ENCODE data around the gene PTGER1. TPM values are rescaled to one million over a fixed set of nuclear protein-coding genes. Genes with fewer than 3 reads are reported as not detected.

Gene PTGER1
- total and polyA plus RNA-seq, 2 donors (not counting 1 experiment from before 2014, with no cell fraction given), result 0.27 TPM; not detected in 1

- Histone ChIP-seq H3K79me2 (ENCODE audit: control insufficient read depth, insufficient read depth, low read length) (no peaks in the 10 kb centered on the region), H3K27ac (ENCODE audit: low read length in 2 of 2) (no peak overlapping the region), H3K9ac (ENCODE audit: low read length) (no peak overlapping the region), H3K9me3 (ENCODE audit: control extremely low read depth in 1 of 3, control insufficient read depth in 2 of 3, insufficient read depth in 1 of 3, low read length in 2 of 3) (peaks cover 0 to 3% (median 0%) of the 10 kb centered on the region in 3 donors), H3K36me3 (replicated peaks in 1 of 2; ENCODE audit: control extremely low read depth in 1 of 2, control insufficient read depth in 1 of 2, extremely low read depth in 1 of 2, insufficient read depth in 2 of 2, low read length in 1 of 2) (no peaks in the 10 kb centered on the region), H4K20me1 (ENCODE audit: control insufficient read depth, insufficient read depth, low read length, poor library complexity, severe bottlenecking) (no peaks in the 10 kb centered on the region), H3K4me3 (ENCODE audit: control extremely low read depth in 1 of 5, extremely low read depth in 1 of 5, insufficient read depth in 1 of 5, low read depth in 2 of 5, low read length in 4 of 5) (no peak overlapping the region), H3K4me1 (ENCODE audit: control insufficient read depth in 2 of 2, insufficient read depth in 2 of 2, low read length in 2 of 2) (peaks cover 5 to 10% of the 10 kb centered on the region in 2 donors), H3K27me3 (replicated peaks in 1 of 4; ENCODE audit: control extremely low read depth in 1 of 4, control insufficient read depth in 3 of 4, insufficient read depth in 4 of 4, low read length in 3 of 4) (peaks cover 0 to 3% (median 0%) of the 10 kb centered on the region in 4 experiments), H2AFZ (ENCODE audit: insufficient read depth, low read depth, low read length, poor library complexity, severe bottlenecking) (no peak overlapping the region), H3K4me2 (replicated peaks; ENCODE audit: low read depth, low read length, poor library complexity, severe bottlenecking) (no peak overlapping the region)
- WGBS (ENCODE audit: insufficient coverage), result 100% methylated on average over 1 of the region's 2 CpGs
- POLR2A ChIA-PET, result no interaction called here
- intact Hi-C loops (cut with micrococcal nuclease), result no loop called here
- Mint-ChIP-seq H3K4me3 (no peak overlapping the region), H3K9me3 (ENCODE audit: insufficient read depth) (no peaks in the 10 kb centered on the region), H3K27me3 (no peaks in the 10 kb centered on the region), H3K27ac (no peak overlapping the region), H3K4me1 (peaks cover 13% of the 10 kb centered on the region)
- CTCF ChIA-PET, result interaction anchor here (1.2 kb wide), 1 partner anchor 66 kb away, joined by 3 read pairs; no protein-coding TSS in a partner anchor
- TF ChIP-seq EZH2 (IDR thresholded peaks at IDR 0.05; ENCODE audit: borderline replicate concordance, insufficient read depth, low read depth, low read length, poor library complexity, severe bottlenecking) (no peak), CTCF (IDR thresholded peaks at IDR 0.05) (no peak)
- DNase-seq, result no peak
- no peak for ATAC-seq (ENCODE audit: low read depth)
Observed at GRCh38 chr19:14427461-14427860, 47.7 kb downstream of the PTGER1 start.

GRCh38 chr19:14425696-14426138 lies 49.4 kb downstream of the PTGER1 start:
- ChIA-PET CTCF (no interaction called here), POLR2A (no interaction called here)
- Histone ChIP-seq H3K4me1 (ENCODE audit: control insufficient read depth in 2 of 2, insufficient read depth in 2 of 2, low read length in 2 of 2) (no peaks in the 10 kb centered on the region), H3K9ac (ENCODE audit: low read length) (no peak overlapping the region), H3K9me3 (ENCODE audit: control extremely low read depth in 1 of 3, control insufficient read depth in 2 of 3, insufficient read depth in 1 of 3, low read length in 2 of 3) (no peaks in the 10 kb centered on the region), H3K4me3 (ENCODE audit: control extremely low read depth in 1 of 5, extremely low read depth in 1 of 5, insufficient read depth in 1 of 5, low read depth in 2 of 5, low read length in 4 of 5) (no peak overlapping the region), H3K79me2 (ENCODE audit: control insufficient read depth, insufficient read depth, low read length) (no peaks in the 10 kb centered on the region), H3K4me2 (replicated peaks; ENCODE audit: low read depth, low read length, poor library complexity, severe bottlenecking) (no peak overlapping the region), H3K36me3 (replicated peaks in 1 of 2; ENCODE audit: control extremely low read depth in 1 of 2, control insufficient read depth in 1 of 2, extremely low read depth in 1 of 2, insufficient read depth in 2 of 2, low read length in 1 of 2) (no peaks in the 10 kb centered on the region), H3K27me3 (replicated peaks in 1 of 4; ENCODE audit: control extremely low read depth in 1 of 4, control insufficient read depth in 3 of 4, insufficient read depth in 4 of 4, low read length in 3 of 4) (no peaks in the 10 kb centered on the region), H2AFZ (ENCODE audit: insufficient read depth, low read depth, low read length, poor library complexity, severe bottlenecking) (no peak overlapping the region), H4K20me1 (ENCODE audit: control insufficient read depth, insufficient read depth, low read length, poor library complexity, severe bottlenecking) (no peaks in the 10 kb centered on the region), H3K27ac (ENCODE audit: low read length in 2 of 2) (no peak overlapping the region)
- intact Hi-C loops (cut with micrococcal nuclease), result no loop called here
- H3K27me3 Mint-ChIP-seq, result no peaks in the 10 kb centered on the region
- H3K9me3 Mint-ChIP-seq (ENCODE audit: insufficient read depth), result no peaks in the 10 kb centered on the region
- H3K4me1 Mint-ChIP-seq, result peaks cover 4% of the 10 kb centered on the region
- H3K4me3 Mint-ChIP-seq, result no peak overlapping the region
- 93% methylated on average over 4 of the region's 7 CpGs for WGBS (ENCODE audit: insufficient coverage)
- TF ChIP-seq EZH2 (IDR thresholded peaks at IDR 0.05; ENCODE audit: borderline replicate concordance, insufficient read depth, low read depth, low read length, poor library complexity, severe bottlenecking) (no peak), CTCF (IDR thresholded peaks at IDR 0.05) (no peak)
- DNase-seq (no peak), ATAC-seq (ENCODE audit: low read depth) (no peak)
- H3K27ac Mint-ChIP-seq, result no peak overlapping the region

Small RNA genes lying within 50 kb of the gene (small RNA-seq; reads per million reads assigned to genes)
- gene SNRPGP15 (ENCODE audit: insufficient read length, low read depth, low replicate concordance), result not detected

Other genes starting within 250 kb of the PTGER1 start
- 187 and 188 TPM in 2 replicates for gene ADGRE5, start 93.9 kb downstream of the PTGER1 start, total RNA-seq
- gene ADGRE5, start 93.9 kb downstream of the PTGER1 start, polyA plus RNA-seq, result 116 and 194 TPM in 2 replicates
- gene DDX39A, start 56.0 kb downstream of the PTGER1 start, total RNA-seq, result 168 and 178 TPM in 2 replicates
- 393 and 669 TPM in 2 replicates for gene DDX39A, start 56.0 kb downstream of the PTGER1 start, polyA plus RNA-seq
- gene PKN1, start 42.0 kb downstream of the PTGER1 start, total RNA-seq, result 170 and 171 TPM in 2 replicates
- gene PKN1, start 42.0 kb downstream of the PTGER1 start, polyA plus RNA-seq, result 114 and 127 TPM in 2 replicates
- gene GIPC1, start 20.8 kb upstream of the PTGER1 start, total RNA-seq, result 10.7 and 12.0 TPM in 2 replicates
- 8.6 and 11.3 TPM in 2 replicates for gene GIPC1, start 20.8 kb upstream of the PTGER1 start, polyA plus RNA-seq
- 72.8 and 82.1 TPM in 2 replicates for gene DNAJB1, start 43.0 kb upstream of the PTGER1 start, total RNA-seq
- 136 and 194 TPM in 2 replicates for gene DNAJB1, start 43.0 kb upstream of the PTGER1 start, polyA plus RNA-seq
- 68.9 and 72.4 TPM in 2 replicates for gene TECR, start 54.2 kb upstream of the PTGER1 start, total RNA-seq
- gene TECR, start 54.2 kb upstream of the PTGER1 start, polyA plus RNA-seq, result 97.0 and 129 TPM in 2 replicates
- gene NDUFB7, start 96.7 kb upstream of the PTGER1 start, total RNA-seq, result 71.5 and 72.4 TPM in 2 replicates
- gene NDUFB7, start 96.7 kb upstream of the PTGER1 start, polyA plus RNA-seq, result 86.3 and 168 TPM in 2 replicates
- gene CLEC17A, start 107.7 kb upstream of the PTGER1 start, total RNA-seq, result 121 and 127 TPM in 2 replicates
- gene CLEC17A, start 107.7 kb upstream of the PTGER1 start, polyA plus RNA-seq, result 163 and 180 TPM in 2 replicates
- gene ADGRE3, start 199.5 kb upstream of the PTGER1 start, total RNA-seq, result 0.17 TPM in 1 of 2 replicates, not detected in the other
- 0.46 TPM in 1 of 2 replicates, not detected in the other for gene ADGRE3, start 199.5 kb upstream of the PTGER1 start, polyA plus RNA-seq
- 36.9 and 39.4 TPM in 2 replicates for gene ZNF333, start 214.7 kb upstream of the PTGER1 start, total RNA-seq
- 23.2 and 36.4 TPM in 2 replicates for gene ZNF333, start 214.7 kb upstream of the PTGER1 start, polyA plus RNA-seq